GM21723 (cell line): ENCODE results near the gene SEM1.
"Not testable (repeated sequence)": the region's sequence is repeated elsewhere in the genome, so short reads cannot be mapped to it uniquely, and the experiment has no call there.

Experiments
- ATAC-seq: cut with Tn5 transposase; IDR thresholded peaks from one replicate; pipeline ENCODE4 v1.9.1; 2021; ENCODE audit warnings: mild to moderate bottlenecking, moderate library complexity; ENCODE audit not compliant: unreplicated experiment

Gene SEM1

GRCh38 chr7:96709381-96710228 lies at the start of gene SEM1:
SEM1 (minus strand) TSS chr7:96709846; CDS start chr7:96709763, 83 bp downstream.
- ATAC-seq, result peak; percentile 93

DNA sequence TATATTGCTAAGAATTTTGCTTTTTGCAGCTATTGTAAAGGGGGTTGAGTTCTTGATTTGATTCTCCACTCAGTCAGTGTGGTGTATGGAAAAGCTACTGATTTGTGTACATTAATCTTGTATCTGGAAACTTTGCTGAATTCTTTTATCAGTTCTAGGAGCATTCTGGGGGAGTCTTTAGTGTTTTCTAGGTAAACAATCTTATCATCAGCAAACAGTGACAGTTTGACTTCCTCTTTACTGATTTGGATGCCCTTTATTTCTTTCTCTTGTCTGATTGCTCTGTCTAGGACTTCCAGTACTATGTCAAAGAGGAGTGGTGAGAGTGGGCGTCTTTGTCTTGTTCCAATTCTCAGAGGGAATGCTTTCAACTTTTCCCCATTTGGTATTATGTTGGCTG lies 48.2 kb upstream of the SEM1 start:
- not testable (repeated sequence) for ATAC-seq

- ATAC-seq, result no peak
Measured at GRCh38 chr7:96747418-96747940, 37.8 kb upstream of the SEM1 start.

DNA sequence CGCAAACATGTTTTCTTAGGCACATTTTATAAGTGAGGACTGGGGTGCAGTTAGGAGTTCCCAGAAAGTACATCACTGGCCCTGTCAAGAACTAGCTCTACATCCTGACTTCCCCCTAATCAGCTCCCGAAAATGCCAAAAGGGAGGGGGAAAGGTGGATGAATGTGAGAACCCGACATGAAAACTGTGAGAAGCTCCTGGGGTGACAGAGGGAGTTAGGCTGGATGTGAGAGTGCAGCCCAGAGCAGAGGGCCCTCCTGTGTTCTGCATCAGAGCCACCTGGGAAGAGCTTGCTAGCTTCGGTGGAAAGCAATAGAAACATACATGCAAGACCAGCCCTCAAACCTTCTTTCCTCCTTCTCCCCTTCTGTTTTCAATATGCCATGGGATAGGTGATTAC lies 30.5 kb upstream of the SEM1 start:
- ATAC-seq, result no peak

- ATAC-seq, result no peak
Measured at GRCh38 chr7:96739609-96740008, 30.0 kb upstream of the SEM1 start.

- no peak for ATAC-seq
Measured at GRCh38 chr7:96739167-96739566, 29.5 kb upstream of the SEM1 start.

DNA sequence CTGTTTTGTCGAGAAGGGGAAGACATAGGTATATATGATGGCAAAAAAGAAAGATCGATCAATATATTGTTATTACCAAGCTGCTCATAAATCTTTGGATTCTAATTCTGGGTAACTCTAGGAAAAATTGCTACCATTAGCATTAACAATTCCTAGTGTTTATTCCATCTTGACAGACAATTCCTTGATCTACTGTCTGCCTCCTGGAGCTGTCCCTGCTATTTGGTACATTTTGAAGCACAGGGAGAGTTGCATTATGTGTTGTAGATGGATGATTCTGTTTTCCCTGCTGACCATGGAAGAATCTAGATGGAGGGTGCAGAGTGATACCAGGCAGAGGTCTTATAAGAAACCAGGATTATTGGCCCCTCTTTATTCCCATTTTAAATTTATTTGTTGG lies 29.1 kb upstream of the SEM1 start:
- no peak for ATAC-seq

GRCh38 chr7:96737545-96738050 lies 28.0 kb upstream of the SEM1 start:
- ATAC-seq, result no peak

GRCh38 chr7:96734343-96734742 lies 24.7 kb upstream of the SEM1 start:
- no peak for ATAC-seq

DNA sequence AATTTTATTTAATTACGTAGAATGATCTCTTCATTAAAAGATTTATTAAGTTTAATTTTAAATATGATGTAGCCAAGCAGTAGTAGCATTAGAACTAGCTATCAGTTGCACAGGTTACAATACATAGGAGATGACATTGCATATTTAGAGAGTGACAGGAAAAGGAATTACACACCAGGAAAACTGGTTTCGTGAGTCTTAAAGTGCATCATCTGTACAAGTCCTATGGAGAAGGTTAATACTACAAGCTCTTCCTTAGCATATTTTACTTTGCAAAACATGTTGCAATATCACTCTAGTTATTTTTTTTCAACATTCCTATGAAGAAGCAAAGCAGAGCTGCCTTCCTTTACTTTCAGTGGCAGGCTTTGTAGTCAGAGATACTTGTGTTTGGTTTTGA lies 20.2 kb upstream of the SEM1 start:
- no peak for ATAC-seq

DNA sequence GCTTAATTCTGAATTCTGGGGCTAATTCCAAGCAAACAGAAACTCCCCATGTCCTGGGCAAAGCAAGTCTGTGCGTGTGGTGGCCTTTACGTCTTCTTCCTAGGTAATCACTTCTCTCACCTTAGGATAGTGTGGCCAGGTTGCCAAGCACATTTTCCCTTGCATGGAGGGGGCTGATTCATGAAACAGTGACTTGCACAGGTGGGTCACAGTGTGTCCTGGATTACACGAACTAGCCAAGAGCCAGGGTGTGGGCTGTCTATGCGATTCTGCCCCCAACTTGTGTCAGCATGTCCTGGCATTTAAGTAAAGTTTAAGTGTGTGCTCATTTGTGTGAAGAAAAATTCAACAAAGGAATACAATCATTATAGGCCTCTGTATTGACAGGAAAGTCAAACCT lies 18.5 kb upstream of the SEM1 start:
- ATAC-seq, result no peak

GRCh38 chr7:96727534-96728088 lies 18.0 kb upstream of the SEM1 start:
- no peak for ATAC-seq

- ATAC-seq, result no peak
Measured at GRCh38 chr7:96723622-96724021, 14.0 kb upstream of the SEM1 start.

DNA sequence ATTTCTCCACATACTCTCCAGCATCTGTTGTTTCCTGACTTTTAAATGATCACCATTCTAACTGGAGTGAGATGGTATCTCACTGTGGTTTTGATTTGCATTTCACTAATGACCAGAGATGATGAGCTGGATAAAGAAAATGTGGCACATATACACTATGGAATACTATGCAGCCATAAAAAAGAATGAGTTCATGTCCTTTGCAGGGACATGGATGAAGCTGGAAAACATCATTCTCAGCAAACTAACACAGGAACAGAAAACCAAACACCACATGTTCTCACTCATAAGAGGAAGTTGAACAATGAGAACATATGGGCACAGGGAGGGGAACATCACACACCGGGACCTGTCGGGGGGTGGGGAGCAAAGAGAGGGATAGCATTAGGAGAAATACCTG lies 13.3 kb upstream of the SEM1 start:
- not testable (repeated sequence) for ATAC-seq

- no peak for ATAC-seq
Measured at GRCh38 chr7:96720843-96721242, 11.2 kb upstream of the SEM1 start.

DNA sequence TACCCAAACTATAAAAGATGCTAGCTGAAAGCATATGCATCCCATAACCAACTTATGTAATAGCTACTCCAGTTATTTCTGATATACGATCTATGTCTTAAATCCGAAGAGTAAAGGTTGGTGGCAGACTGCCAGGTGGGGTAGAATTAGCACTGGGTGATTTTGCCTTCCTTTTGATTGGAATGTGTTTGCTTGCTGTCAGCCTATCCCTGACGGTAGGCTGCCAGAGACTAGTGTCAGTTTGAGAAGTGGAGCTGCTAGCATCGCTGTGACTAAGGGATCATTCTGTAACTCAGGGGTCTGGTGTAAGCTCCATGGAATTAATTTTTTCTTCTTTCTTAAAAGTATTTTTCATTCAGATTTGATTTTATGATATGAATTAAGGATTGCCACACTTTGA lies 9.5 kb upstream of the SEM1 start:
- no peak for ATAC-seq

DNA sequence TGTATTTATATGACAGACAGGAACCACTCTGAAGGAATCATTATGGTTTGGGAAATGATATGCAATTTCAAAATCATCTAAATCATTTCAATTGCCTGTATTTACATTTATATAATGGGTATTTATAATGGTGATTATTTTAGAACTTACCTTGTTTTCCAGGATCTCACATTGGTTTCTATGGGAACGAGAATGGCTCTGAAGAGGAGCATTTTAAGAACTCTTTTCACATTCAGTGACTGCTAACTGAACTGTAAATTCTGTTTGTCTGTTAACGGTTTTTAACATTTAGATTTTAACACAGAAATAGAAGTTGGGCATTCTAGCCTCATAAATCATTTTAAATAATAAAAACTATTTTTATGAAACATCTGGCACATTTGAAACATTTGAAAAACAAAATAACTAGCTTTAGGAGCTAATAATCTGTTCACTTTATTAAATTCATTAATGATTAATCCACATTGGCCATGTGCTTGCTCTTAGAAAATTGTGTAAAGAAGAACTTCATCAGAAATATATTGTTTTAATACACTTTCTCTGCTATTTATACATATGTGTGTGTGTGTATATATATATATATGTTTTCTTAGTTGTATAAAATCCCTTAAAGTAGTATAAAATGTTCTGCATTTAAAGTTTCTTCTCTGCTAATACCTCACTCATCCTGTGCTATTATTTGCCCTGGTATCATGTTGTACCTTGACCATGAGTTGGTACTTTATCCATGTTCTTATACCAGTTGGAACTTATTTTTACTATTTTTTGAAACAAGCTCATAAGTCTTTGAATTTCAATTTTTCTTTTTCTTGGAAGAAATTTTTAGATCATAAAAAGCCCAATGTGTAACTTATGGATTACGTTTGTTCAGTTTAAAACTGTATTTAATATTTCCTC lies 8.7 kb upstream of the SEM1 start:
- no peak for ATAC-seq

DNA sequence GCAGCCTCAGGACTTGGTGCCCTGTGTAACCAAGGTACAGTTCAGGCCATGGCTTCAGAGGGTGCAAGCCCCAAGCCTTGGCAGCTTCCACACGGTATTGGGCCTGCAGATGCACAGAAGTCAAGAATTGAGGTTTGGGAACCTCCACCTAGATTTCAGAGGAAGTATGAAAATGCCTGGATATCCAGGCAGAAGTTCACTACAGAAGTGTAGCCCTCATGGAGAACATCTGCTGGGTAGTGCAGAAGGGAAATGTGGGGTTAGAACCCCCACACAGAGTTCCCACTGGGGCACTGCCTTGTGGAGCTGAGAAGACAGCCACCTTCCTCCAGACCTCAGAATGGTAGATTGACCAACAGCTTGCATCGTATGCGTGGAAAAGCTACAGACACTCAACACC lies 3.4 kb upstream of the SEM1 start:
- ATAC-seq, result no peak

DNA sequence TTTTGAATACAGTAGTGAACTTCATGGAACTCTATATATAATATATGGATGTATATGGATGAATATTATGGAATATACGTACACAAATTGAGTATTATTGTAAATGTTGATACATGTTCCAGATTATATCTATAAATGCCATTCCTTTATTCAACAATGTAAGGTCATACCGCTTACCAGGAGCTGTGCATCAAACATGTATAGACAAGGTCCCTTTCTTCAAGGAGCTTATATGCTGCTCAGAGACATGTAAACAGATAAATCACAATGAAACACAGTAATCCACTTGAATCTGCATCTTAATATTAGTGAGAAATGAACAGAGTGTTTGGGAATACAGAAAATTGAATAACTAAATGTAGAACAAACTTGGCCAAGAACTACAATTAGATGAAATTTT lies 898 bp upstream of the SEM1 start:
- no peak for ATAC-seq

GRCh38 chr7:96708872-96709271 lies 774 bp downstream of the SEM1 start:
- ATAC-seq, result no peak
